ENCODE measurements around the gene STK35.

DNA sequence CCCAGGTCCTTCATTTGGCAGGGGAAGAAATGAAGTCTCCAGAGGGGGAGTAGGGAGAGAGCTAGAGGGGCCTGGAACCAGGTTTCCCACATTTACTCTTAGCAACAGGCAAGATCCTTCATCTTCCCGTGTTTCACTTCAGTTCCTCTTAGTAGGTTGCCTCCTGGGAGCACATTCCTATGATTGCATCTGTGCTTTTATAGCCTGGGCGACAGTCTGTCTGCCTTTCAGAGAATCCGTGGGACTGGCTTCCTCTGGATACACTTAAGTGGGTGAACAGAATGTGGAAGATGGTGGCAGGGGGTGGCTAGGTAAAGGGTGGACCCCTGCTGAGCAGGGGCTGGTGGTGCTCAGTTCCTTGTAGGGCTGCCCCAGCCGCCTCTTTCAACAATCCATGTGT is 33.4 kb downstream of the STK35 start:
- TF ChIP-seq, protein P1, sequence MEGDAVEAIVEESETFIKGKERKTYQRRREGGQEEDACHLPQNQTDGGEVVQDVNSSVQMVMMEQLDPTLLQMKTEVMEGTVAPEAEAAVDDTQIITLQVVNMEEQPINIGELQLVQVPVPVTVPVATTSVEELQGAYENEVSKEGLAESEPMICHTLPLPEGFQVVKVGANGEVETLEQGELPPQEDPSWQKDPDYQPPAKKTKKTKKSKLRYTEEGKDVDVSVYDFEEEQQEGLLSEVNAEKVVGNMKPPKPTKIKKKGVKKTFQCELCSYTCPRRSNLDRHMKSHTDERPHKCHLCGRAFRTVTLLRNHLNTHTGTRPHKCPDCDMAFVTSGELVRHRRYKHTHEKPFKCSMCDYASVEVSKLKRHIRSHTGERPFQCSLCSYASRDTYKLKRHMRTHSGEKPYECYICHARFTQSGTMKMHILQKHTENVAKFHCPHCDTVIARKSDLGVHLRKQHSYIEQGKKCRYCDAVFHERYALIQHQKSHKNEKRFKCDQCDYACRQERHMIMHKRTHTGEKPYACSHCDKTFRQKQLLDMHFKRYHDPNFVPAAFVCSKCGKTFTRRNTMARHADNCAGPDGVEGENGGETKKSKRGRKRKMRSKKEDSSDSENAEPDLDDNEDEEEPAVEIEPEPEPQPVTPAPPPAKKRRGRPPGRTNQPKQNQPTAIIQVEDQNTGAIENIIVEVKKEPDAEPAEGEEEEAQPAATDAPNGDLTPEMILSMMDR (IDR thresholded peaks at IDR 0.05; ENCODE audit: insufficient read depth, low read length) = no peak
- no peak for TF ChIP-seq POLR2AphosphoS5 (IDR thresholded peaks at IDR 0.05; ENCODE audit: low read depth)
- no peak for TF ChIP-seq GABPA (IDR thresholded peaks at IDR 0.05; ENCODE audit: low read depth)

All from HL-60 (cell line).